ENCODE data around the gene EXOC2.

EXOC2 gene

GRCh38 chr6:437037-437392 lies 255.9 kb downstream of the EXOC2 start:
- no peak for DNase-seq

GRCh38 chr6:436308-437036 lies 256.5 kb downstream of the EXOC2 start:
- no peak for DNase-seq

- no peak for DNase-seq
These were observed 257.3 kb downstream of the EXOC2 start for GRCh38 chr6:435441-436307.

All from activated CD4-positive, alpha-beta T cell treated with anti-CD3 and anti-CD28 coated beads, Interleukin-2, amount 50 U/mL, for 1 hour (primary cell).